H1 (cell line): ENCODE results near the gene LILRB4. TPM values are rescaled to one million over a fixed set of nuclear protein-coding genes. Genes with fewer than 3 reads are reported as not detected.

Experiments
- BRCA1 ChIP-seq: IDR thresholded peaks from 2 replicates; pipeline ENCODE4 v1.6.1; 2012; ENCODE audit warnings: low read depth, low read length, improper control_type of control experiment
- CBX8 ChIP-seq: fragments of 300-800, 300-1000 bp; sonication (generic); IDR thresholded peaks from 2 replicates; pipeline ENCODE4 v1.7.1; 2016; ENCODE audit warnings: low read depth, low read length, borderline replicate concordance
- HDAC2 ChIP-seq, 2 experiments: fragments of 300-600 bp in 1 of 2; sonication (generic) in 1 of 2; IDR thresholded peaks; 2 replicates each; pipeline ENCODE4 v1.6.1; 2011 to 2012; ENCODE audit warnings: low read depth in 2 of 2, low read length in 2 of 2, mild to moderate bottlenecking in 2 of 2, moderate library complexity in 2 of 2, borderline replicate concordance in 1 of 2, inconsistent platforms in 1 of 2
- JUND ChIP-seq: IDR thresholded peaks from 2 replicates; pipeline ENCODE4 v1.6.1; 2011; ENCODE audit warnings: mild to moderate bottlenecking, improper control_type of control experiment, low read length
- SAP30 ChIP-seq: fragments of 300-600 bp; sonication (generic); IDR thresholded peaks from 2 replicates; pipeline ENCODE4 v1.7.1; 2012; ENCODE audit warnings: low read length, moderate library complexity, mild to moderate bottlenecking, inconsistent platforms; ENCODE audit not compliant: insufficient read depth, insufficient replicate concordance
- SIX5 ChIP-seq: IDR thresholded peaks from 2 replicates; pipeline ENCODE4 v1.6.1; 2011; ENCODE audit warnings: mild to moderate bottlenecking, low read depth, low read length
- SRF ChIP-seq: IDR thresholded peaks from 2 replicates; pipeline ENCODE4 v1.6.1; 2011; ENCODE audit warnings: mild to moderate bottlenecking, low read depth, low read length, moderate library complexity
- polyA plus RNA-seq, 7 experiments: library from polyadenylated mRNA; depleted of rRNA in 3 of 7; stranded (reverse) in 5 of 7; unstranded in 2 of 7; fragments of >200 nt in 5 of 7; fragments of 200-250 nt in 2 of 7; gene quantifications; 1 replicate in 5 of 7; 2 replicates in 1 of 7; 4 replicates in 1 of 7; pipeline versions ENCODE4 v1.2.1 to v1.2.3, GENCODE V29; 2011 to 2013; ENCODE audit warnings: missing spikeins in 2 of 7, mixed read lengths in 2 of 7
- total RNA-seq: library from RNA; stranded (reverse); fragmentation: NEBNext Ultra II Directional; extraction: Animal tissue kit (Norgen Biotek cat#: 25700); gene quantifications from 2 replicates; pipeline ENCODE4 v1.2.1, GENCODE V29; 2021

Gene LILRB4
- total and polyA plus RNA-seq, 2 of the 8 experiments (the other 6 are each of a cell fraction or from before 2014, with no cell fraction given), result not detected

- TF ChIP-seq HDAC2 (IDR thresholded peaks at IDR 0.05; ENCODE audit: borderline replicate concordance in 1 of 2, low read depth in 2 of 2, low read length in 2 of 2) (no peak), SIX5 (no peak), CBX8 (no peak), SAP30 (no peak), JUND (no peak), SRF (no peak), BRCA1 (no peak)
These were observed 29.5 kb downstream of the LILRB4 start (continued) for GRCh38 chr19:54692298-54692615.
